Adrenal gland (tissue), 12 donors: ENCODE results near the gene SLC39A7. TPM values are rescaled to one million over a fixed set of nuclear protein-coding genes. Genes with fewer than 3 reads are reported as not detected.

Experiments
- DNase-seq, 7 donors: peaks; one replicate each; pipeline ENCODE4 v3.0.0-alpha.2; 2019 to 2020
- H3K27ac ChIP-seq, 5 donors: fragments of 200-600 bp; sonication (generic) in 4 of 5; 1 replicate in 3 of 5; 2 replicates in 2 of 5; pipeline versions ENCODE4 v1.5.1 to v1.8.0; 2016 to 2020; ENCODE audit warnings: mild to moderate bottlenecking in 1 of 5
- H3K27me3 ChIP-seq: fragments of 200-600 bp; 2 replicates; pipeline ENCODE4 v1.8.0; 2021
- H3K36me3 ChIP-seq, 2 donors: fragments of 200-600 bp; replicated peaks in 1 of 2; 1 replicate in 1 of 2; 2 replicates in 1 of 2; pipeline versions ENCODE4 v1.5.1 to v1.8.0; 2018 to 2022
- H3K4me1 ChIP-seq, 2 donors: fragments of 200-600 bp; replicated peaks in 1 of 2; 1 replicate in 1 of 2; 2 replicates in 1 of 2; pipeline versions ENCODE4 v1.5.1 to v1.8.0; 2018 to 2021
- H3K4me3 ChIP-seq, 4 donors: fragments of 200-600 bp; sonication (generic) in 3 of 4; one replicate each; pipeline ENCODE4 v1.5.1; 2016 to 2018
- H3K9me3 ChIP-seq, 3 donors: fragments of 200-600 bp; sonication (generic) in 1 of 3; replicated peaks in 1 of 3; 1 replicate in 2 of 3; 2 replicates in 1 of 3; pipeline versions ENCODE4 v1.5.1 to v1.8.0; 2016 to 2021
- CTCF ChIP-seq, 6 experiments: fragments of 450-650 bp in 4 of 6; fragments of 200-600 bp in 2 of 6; sonication (generic) in 1 of 6; IDR thresholded peaks; 1 replicate in 5 of 6; 2 replicates in 1 of 6; pipeline versions ENCODE4 v1.5.1 to v1.8.0; 2016 to 2021; ENCODE audit warnings: antibody characterized with exemption in 6 of 6, mild to moderate bottlenecking in 2 of 6, moderate library complexity in 1 of 6
- POLR2A ChIP-seq, 2 donors: fragments of 450-650 bp; IDR thresholded peaks; one replicate each; pipeline ENCODE4 v1.6.1; 2017; ENCODE audit warnings: antibody characterized with exemption in 2 of 2, mild to moderate bottlenecking in 2 of 2, moderate library complexity in 1 of 2
- WGBS, 4 donors: extraction: QIAGEN DNeasy Blood & Tissue Kit in 2 of 4; methylation state at CpG; one replicate each; pipeline versions ENCODE4 v1.1.5 to v1.1.7; 2013 to 2017; 5-methylcytosine and 5-hydroxymethylcytosine counted together
- intact Hi-C, 2 donors: fragments of 100-400 bp; cut with DNase I; formaldehyde crosslinking; loops; one replicate each; pipeline versions ENCODE4 v1.14.1 to v1.15.0; 2022 to 2023
- polyA plus RNA-seq, 3 donors: library from polyadenylated mRNA; stranded (reverse); fragments of 200-250 nt in 2 of 3; fragments of 350-450 nt in 1 of 3; fragmentation: Illumina TruSeq in 1 of 3; extraction: RNeasy Lipid Tissue Mini Kit (QIAGEN cat#74804) in 1 of 3; gene quantifications; one replicate each; pipeline ENCODE4 v1.2.3, GENCODE V29; 2013 to 2014
- total RNA-seq, 9 donors: library from RNA; depleted of rRNA in 4 of 9; stranded (reverse); fragments of >200 nt in 4 of 9; fragments of 120-200 nt in 1 of 9; fragmentation: NEBNext Ultra II Directional in 1 of 9; extraction: Animal tissue kit (Norgen Biotek cat#: 25700) in 1 of 9; gene quantifications; one replicate each; pipeline versions ENCODE4 v1.1.0 to v1.2.4, GENCODE V29; 2013 to 2023
- donor health status: healthy with polysubstance abuse.
- donor health status: Bipolar disorder and iron deficiency.
- donor health status: DM: yes; HTN: yes; CAD: no.
- donor health status: DM: no; HTN: no; CAD: no.
- donor health status: DM: no; HTN: no; CAD: no.
- donor health status: DM: yes; HTN: yes; CAD: no.

SLC39A7 gene
- total and polyA plus RNA-seq, 12 donors = 44.4 to 239 (median 111) TPM

- Histone ChIP-seq H3K9me3 (no peaks in the 10 kb centered on the region), H3K27me3 (peaks cover 13% of the 10 kb centered on the region), H3K27ac (no peak overlapping the region), H3K4me1 (peaks cover 24 to 38% of the 10 kb centered on the region in 2 donors), H3K36me3 (peaks cover 0 to 33% of the 10 kb centered on the region in 2 donors), H3K4me3 (no peak overlapping the region)
- intact Hi-C loops = loop anchor here (5.0 kb wide), 1 partner anchor 33 kb away; no protein-coding TSS in a partner anchor
- 78 to 80% (median 79%) methylated on average over 14 to 15 of the region's 15 CpGs for WGBS, 4 donors
- peak in 5 of 7 donors; percentile 50 to 69 (median 56) for DNase-seq
- TF ChIP-seq POLR2A (IDR thresholded peaks at IDR 0.05) (no peak), CTCF (IDR thresholded peaks at IDR 0.05) (no peak)
Measured at GRCh38 chr6:33195304-33196165, 5.1 kb upstream of the SLC39A7 start.

GRCh38 chr6:33197431-33198048 lies 3.1 kb upstream of the SLC39A7 start:
- peak overlapping the region in 2 of 5 donors; percentile 25 to 49 for H3K27ac ChIP-seq
- peaks cover 0 to 39% of the 10 kb centered on the region in 2 donors for H3K36me3 ChIP-seq
- intact Hi-C loops = loop anchor here (5.0 kb wide), 1 partner anchor 35 kb away; no protein-coding TSS in a partner anchor
- no peaks in the 10 kb centered on the region for H3K27me3 ChIP-seq
- H3K4me1 ChIP-seq = peaks cover 32 to 44% of the 10 kb centered on the region in 2 donors
- peak; percentile 48 to 69 (median 62) for TF ChIP-seq CTCF (IDR thresholded peaks at IDR 0.05)
- TF ChIP-seq POLR2A (IDR thresholded peaks at IDR 0.05) = peak in 1 of 2 donors; percentile 39
- WGBS, 4 donors = 32 to 56% (median 42%) methylated on average over 8 to 12 of the region's 12 CpGs
- peak in 6 of 7 donors; percentile 63 to 81 (median 74) for DNase-seq
- no peak overlapping the region for H3K4me3 ChIP-seq
- H3K9me3 ChIP-seq = no peaks in the 10 kb centered on the region

GRCh38 chr6:33198159-33198852 lies 2.4 kb upstream of the SLC39A7 start:
- Histone ChIP-seq H3K27ac (peak overlapping the region in 1 of 5 donors; percentile 25), H3K36me3 (peaks cover 0 to 47% of the 10 kb centered on the region in 2 donors), H3K4me1 (peaks cover 25 to 41% of the 10 kb centered on the region in 2 donors), H3K9me3 (no peaks in the 10 kb centered on the region), H3K27me3 (no peaks in the 10 kb centered on the region), H3K4me3 (no peak overlapping the region)
- intact Hi-C loops = loop anchor here (5.0 kb wide), 1 partner anchor 36 kb away; no protein-coding TSS in a partner anchor
- no peak for DNase-seq
- no peak for TF ChIP-seq CTCF (IDR thresholded peaks at IDR 0.05)
- WGBS, 4 donors = 59 to 67% (median 64%) methylated on average over 6 of the region's 6 CpGs
